ENCODE measurements around the gene ELMO1.

The ELMO1 gene

GRCh38 chr7:36811807-36812206, 636.9 kb downstream of the ELMO1 start:
- no peak overlapping the region for H3K4me3 ChIP-seq (ENCODE audit: low read depth, low read length)
- no peak for TF ChIP-seq POLR2A (IDR thresholded peaks at IDR 0.05; ENCODE audit: extremely low read depth, insufficient read length)
- DNase-seq (ENCODE audit: low read depth) = no peak

- DNase-seq (ENCODE audit: low read depth) = no peak
- TF ChIP-seq POLR2A (IDR thresholded peaks at IDR 0.05; ENCODE audit: extremely low read depth, insufficient read length) = no peak
- TF ChIP-seq MAX (IDR thresholded peaks at IDR 0.05; ENCODE audit: low read depth, low read length) = no peak
- TF ChIP-seq CTCF (IDR thresholded peaks at IDR 0.05; ENCODE audit: low read depth, low read length) = no peak
- no peak for TF ChIP-seq MYC (IDR thresholded peaks at IDR 0.05; ENCODE audit: low read depth, low read length)
Measured at GRCh38 chr7:36810489-36810888, 638.2 kb downstream of the ELMO1 start.

GRCh38 chr7:36810032-36810431, 638.6 kb downstream of the ELMO1 start:
- DNase-seq (ENCODE audit: low read depth) = no peak
- no peak overlapping the region for H3K4me3 ChIP-seq (ENCODE audit: low read depth, low read length)
- TF ChIP-seq POLR2A (IDR thresholded peaks at IDR 0.05; ENCODE audit: extremely low read depth, insufficient read length) = no peak
- TF ChIP-seq MAX (IDR thresholded peaks at IDR 0.05; ENCODE audit: low read depth, low read length) = no peak
- no peak for TF ChIP-seq CTCF (IDR thresholded peaks at IDR 0.05; ENCODE audit: low read depth, low read length)
- TF ChIP-seq MYC (IDR thresholded peaks at IDR 0.05; ENCODE audit: low read depth, low read length) = no peak

More at GRCh38 chr7:36810489-36810888, 638.2 kb downstream of the ELMO1 start:
- H3K4me3 ChIP-seq (ENCODE audit: low read depth, low read length) = no peak overlapping the region

GRCh38 chr7:36809510-36809909, 639.2 kb downstream of the ELMO1 start:
- no peak for TF ChIP-seq MAX (IDR thresholded peaks at IDR 0.05; ENCODE audit: low read depth, low read length)
- TF ChIP-seq POLR2A (IDR thresholded peaks at IDR 0.05; ENCODE audit: extremely low read depth, insufficient read length) = no peak
- TF ChIP-seq MYC (IDR thresholded peaks at IDR 0.05; ENCODE audit: low read depth, low read length) = no peak
- TF ChIP-seq CTCF (IDR thresholded peaks at IDR 0.05; ENCODE audit: low read depth, low read length) = no peak
- no peak overlapping the region for H3K4me3 ChIP-seq (ENCODE audit: low read depth, low read length)
- DNase-seq (ENCODE audit: low read depth) = no peak

GRCh38 chr7:36809086-36809485, 639.6 kb downstream of the ELMO1 start:
- DNase-seq (ENCODE audit: low read depth) = no peak
- no peak overlapping the region for H3K4me3 ChIP-seq (ENCODE audit: low read depth, low read length)
- TF ChIP-seq POLR2A (IDR thresholded peaks at IDR 0.05; ENCODE audit: extremely low read depth, insufficient read length) = no peak
- no peak for TF ChIP-seq MAX (IDR thresholded peaks at IDR 0.05; ENCODE audit: low read depth, low read length)
- TF ChIP-seq CTCF (IDR thresholded peaks at IDR 0.05; ENCODE audit: low read depth, low read length) = no peak
- TF ChIP-seq MYC (IDR thresholded peaks at IDR 0.05; ENCODE audit: low read depth, low read length) = no peak

- peak; percentile 85 for DNase-seq (ENCODE audit: low read depth)
Measured at GRCh38 chr7:36806891-36807290, 641.8 kb downstream of the ELMO1 start.

More at GRCh38 chr7:36806891-36807290, 641.8 kb downstream of the ELMO1 start:
- no peak overlapping the region for H3K4me3 ChIP-seq (ENCODE audit: low read depth, low read length)
- TF ChIP-seq CTCF (IDR thresholded peaks at IDR 0.05; ENCODE audit: low read depth, low read length) = no peak
- TF ChIP-seq POLR2A (IDR thresholded peaks at IDR 0.05; ENCODE audit: extremely low read depth, insufficient read length) = no peak
- TF ChIP-seq MYC (IDR thresholded peaks at IDR 0.05; ENCODE audit: low read depth, low read length) = no peak
- TF ChIP-seq MAX (IDR thresholded peaks at IDR 0.05; ENCODE audit: low read depth, low read length) = no peak

Data from NB4 (cell line).